GM18507 (cell line): ENCODE measurements around the gene ZNF594.
"Not testable (repeated sequence)": the region's sequence is repeated elsewhere in the genome, so short reads cannot be mapped to it uniquely, and the experiment has no call there.

Experiments used
- DNase-seq: peaks from one replicate; pipeline ENCODE4 v3.0.0; 2011; ENCODE audit warnings: low read depth; ENCODE audit not compliant: insufficient read length; ENCODE audit errors: extremely low spot score
- FAIRE-seq: peaks from 2 replicates; lab custom pipeline; 2011; peaks lifted over from hg19 to GRCh38; lab: Jason Lieb, UNC

The ZNF594 gene

DNA sequence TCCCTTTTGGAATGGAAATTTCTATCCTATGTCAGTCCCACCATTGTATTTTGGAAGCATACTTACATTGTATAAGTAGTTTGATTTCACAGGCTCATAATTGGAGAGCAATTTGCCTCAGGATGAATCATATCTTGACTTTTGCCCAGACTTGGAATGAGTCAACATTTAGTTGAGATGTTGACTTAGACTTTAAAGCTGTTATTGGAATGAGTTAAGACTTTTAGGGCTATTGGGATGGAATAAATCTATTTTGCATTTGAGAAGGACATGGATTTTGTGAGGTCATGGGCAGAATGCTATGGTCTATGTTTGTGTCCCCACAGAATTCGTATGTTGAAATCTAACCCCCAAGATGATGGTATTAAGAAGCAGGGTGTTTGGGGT lies 12.2 kb upstream of the ZNF594 start:
- no peak for DNase-seq
- no peak for FAIRE-seq

DNA sequence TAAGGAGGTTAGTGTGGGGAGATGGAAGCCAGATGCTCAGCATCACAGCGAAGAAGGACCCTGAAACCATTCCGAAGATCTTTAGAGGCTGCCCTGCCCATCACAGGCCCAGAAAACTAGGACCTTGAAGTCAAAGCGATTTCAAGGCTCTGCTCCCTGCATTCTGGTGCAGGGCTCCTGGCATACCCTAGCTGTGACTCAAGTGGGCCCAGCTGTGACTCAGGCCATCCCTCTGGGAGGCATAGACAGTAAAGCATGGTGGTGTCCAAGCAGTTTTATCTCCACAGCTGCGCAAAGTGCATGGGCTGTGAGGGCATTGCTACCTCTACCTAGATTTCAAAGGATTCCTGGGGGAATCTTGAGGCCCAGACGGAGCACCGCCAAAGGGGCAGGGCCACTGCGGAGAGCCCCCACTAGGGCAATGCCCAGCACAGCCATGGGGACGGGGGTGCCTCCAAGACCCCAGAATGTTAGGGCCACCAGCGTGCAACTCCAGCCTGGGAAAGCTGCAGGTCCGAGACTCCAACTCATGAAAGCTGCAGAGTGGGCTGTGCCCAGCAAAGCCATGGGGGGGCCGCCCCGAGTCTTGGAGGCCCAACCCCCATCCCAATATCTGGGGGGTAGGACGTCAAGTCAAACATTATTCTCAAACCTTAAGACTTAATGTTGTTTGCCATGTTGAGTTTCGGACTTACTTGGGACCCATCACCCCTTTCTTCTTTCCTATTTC lies 11.7 kb upstream of the ZNF594 start:
- FAIRE-seq (no peak), DNase-seq (no peak)

DNA sequence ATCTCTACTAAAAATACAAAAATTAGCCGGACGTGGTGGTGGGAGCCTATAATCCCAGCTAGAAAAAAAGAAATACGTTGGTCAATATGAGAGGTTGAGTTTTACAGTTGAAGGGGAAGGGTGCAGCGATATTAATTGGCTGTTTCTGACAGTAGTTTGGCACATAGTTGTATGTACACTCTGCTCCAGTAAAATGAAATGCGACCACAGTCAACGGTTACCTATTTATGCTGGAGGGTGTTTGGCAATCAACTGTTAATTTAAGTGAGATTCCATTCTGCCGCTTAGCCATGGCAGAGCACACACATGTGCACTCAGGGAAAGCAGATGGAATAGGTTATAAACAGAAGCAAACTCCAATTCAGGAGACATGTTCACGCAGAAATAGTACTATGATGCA lies 9.3 kb upstream of the ZNF594 start:
- no peak for FAIRE-seq
- no peak for DNase-seq

DNA sequence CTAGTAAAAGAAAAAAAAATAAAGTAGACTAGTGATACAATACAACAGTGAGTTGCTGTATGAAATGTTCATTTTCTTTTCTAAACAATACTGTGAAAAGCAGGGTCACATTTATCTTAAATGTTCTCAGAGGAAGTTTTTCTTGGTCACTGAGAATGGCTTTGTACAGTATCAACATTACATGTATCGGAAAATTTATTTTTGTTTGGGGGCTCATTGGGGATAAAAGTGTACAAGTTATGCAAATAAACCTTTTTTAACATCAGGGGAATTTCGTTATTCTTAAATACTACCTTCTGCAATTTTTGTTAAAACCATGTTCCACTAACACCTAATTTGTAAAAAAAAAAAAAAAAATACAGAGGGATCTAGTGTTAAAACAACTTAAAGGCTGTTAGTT lies 8.7 kb upstream of the ZNF594 start:
- DNase-seq (no peak), FAIRE-seq (no peak)

DNA sequence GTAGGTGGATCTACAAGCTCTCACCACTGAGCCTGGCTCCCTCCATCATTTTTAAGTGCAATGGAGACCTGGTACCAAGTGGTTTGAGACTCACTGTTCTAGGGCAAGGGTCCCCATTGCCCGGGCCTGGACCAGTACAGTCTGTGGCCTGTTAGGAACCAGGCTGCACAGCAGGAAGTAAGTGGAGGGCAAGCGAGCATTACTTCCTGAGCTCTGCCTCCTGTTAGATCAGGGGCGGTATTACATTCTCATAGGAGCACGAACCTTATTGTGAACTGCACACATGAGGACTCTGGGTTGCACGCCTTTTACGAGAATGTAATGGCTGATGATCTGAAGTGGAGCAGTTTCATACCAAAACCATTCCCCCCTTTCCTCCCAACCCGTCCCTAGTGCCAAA lies 6.8 kb upstream of the ZNF594 start:
- DNase-seq (no peak), FAIRE-seq (peak; percentile 81)

DNA sequence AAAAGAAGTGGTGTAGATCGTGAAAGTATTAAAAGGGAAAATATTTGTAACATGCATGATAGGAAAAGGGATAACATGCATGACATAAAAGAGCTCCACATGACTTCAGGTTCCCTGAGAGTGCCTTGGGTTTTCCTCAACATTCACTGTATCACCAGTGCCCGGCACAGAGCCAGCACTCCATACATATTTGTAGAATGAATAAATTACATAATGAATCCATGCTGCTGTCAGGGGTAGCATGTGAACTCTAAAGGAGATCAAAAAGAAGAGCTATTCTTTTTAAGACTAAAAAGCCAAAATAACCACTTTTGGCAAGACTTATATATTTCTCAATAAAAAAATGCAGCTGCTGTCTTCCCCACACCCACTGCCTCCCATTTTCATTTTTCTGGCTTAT lies 2.7 kb upstream of the ZNF594 start:
- DNase-seq, result no peak
- no peak for FAIRE-seq

DNA sequence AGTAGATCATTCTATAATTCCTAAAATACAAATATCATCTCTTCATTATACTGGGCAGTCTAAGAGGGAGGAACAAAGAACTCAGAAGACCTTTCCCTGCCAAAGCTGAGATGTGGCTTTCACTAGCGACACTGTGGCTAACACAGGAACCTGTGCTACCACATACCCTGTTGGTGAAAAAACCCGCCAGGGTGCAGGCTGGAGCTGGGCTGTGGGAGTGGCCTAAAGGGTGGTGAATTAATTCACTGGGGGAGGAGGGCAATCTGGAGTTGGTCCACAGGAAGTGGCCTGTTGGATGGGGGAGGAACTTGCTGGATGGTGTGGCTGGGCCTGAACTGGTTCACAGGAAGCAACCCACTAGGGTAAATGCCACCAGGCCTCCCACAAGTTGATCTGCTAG lies 7.4 kb downstream of the ZNF594 start:
- DNase-seq, result no peak
- no peak for FAIRE-seq

DNA sequence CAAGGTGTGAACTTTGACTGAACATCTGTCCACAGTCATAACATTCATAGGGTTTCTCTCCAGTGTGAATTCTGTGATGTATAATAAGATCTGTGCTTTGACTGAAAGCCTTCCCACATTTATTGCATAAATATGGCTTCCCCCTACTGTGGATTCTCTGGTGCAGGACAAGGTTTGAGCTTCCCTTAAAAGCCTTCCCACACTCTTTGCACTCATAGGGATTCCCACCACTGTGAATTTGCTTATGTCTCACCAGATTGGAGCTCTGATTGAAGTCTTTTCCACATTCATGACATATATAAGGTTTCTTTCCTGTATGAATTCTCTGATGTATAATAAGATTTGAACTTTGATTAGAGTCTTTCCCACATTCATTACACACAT lies 8.3 kb downstream of the ZNF594 start:
- DNase-seq (no peak), FAIRE-seq (no peak)

DNA sequence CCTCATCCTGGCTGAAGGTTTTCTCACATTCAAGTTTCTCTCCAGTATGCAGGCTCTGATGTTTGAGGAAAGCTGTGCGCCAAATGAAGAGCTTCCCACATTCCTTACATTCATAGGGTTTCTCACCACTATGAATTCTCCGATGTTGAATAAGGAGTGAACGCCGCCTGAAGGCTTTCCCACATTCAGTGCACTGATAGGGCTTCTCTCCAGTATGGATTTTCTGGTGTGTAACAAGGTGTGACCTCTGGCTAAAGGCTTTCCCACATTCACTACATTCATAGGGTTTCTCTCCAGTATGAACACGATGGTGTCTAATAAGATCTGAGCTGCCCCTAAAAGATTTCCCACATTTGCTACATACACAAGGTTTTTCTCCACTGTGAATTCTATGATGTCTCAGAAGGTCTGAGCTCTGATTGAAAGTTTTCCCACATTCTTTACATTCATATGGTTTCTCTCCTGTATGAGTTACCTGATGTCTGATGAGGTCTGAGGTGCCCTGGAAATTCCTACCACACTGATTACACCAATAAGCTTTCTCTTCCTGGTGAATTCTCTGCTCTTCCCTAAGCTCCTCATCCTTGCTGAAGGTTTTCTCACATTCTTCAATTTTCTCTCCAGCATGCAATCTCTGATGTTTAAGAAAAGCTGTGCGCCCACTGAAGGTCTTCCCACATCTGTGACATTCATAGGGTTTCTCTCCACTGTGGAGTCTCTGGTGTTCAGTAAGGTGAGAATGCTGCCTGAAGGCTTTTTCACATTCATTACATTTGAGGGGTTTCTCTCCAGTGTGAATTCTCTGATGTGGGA lies 8.9 kb downstream of the ZNF594 start:
- FAIRE-seq (no peak), DNase-seq (no peak)

DNA sequence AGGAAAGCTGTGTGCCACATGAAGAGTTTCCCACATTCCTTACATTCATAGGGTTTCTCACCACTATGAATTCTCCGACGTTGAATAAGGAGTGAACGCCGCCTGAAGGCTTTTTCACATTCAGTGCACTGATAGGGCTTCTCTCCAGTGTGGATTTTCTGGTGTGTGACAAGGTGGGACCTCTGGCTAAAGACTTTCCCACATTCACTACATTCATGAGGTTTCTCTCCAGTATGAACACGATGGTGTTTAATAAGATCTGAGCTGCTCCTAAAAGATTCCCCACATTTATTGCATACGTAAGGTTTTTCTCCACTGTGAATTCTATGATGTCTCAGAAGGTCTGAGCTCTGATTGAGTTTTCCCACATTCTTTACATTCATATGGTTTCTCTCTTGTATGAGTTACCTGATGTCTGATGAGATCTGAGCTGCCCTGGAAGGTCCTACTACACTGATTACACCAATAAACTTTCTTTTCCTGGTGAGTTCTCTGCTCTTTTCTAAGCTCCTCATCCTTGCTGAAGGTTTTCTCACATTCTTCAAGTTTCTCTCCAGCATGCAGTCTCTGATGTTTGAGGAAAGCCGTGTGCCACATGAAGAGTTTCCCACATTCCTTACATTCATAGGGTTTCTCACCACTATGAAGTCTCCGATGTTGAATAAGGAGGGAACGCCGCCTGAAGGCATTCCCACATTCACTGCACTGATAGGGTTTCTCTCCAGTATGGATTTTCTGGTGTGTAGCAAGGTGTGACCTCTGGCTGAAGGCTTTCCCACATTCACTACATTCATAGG lies 10.0 kb downstream of the ZNF594 start:
- no peak for FAIRE-seq
- DNase-seq, result no peak

DNA sequence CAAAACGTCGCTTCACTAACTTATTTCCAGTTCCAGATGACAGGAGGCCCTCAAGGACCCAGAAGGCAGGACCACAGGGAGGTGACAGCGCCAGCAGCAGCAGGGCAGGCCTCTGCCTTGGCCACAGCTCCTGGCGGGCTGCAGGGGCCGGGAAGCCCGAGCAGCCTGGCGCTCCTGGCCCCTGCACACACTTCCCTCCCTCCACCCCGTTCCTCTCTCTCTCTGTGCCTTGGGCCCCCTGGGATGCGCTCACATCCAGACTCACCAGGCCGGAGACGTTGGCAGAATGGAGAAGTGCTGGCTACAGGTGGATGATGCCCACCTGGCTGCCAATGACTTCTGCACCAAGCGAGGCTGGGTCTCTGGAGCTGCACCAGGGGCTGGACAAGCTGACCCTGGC lies 12.7 kb downstream of the ZNF594 start:
- no peak for FAIRE-seq
- no peak for DNase-seq

DNA sequence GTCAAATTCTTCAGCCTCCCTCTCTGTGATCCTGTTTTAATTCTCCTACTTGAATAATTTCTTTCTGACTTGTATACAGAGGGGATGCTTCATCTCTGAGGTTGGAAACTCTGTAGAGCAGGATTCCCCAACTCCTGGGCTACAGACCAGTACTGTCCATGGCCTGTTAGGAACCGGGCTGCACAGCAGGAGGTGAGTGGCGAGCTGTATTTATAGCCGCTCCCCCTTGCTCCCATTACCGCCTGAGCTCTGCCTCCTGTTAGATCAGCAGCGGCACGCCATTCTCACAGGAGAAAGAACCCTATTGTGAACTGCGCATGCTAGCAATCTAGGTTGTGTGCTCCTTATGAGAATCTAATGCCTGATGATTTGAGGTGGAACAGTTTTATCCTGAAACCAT lies 16.6 kb downstream of the ZNF594 start:
- FAIRE-seq, DNase-seq: not testable (repeated sequence)

DNA sequence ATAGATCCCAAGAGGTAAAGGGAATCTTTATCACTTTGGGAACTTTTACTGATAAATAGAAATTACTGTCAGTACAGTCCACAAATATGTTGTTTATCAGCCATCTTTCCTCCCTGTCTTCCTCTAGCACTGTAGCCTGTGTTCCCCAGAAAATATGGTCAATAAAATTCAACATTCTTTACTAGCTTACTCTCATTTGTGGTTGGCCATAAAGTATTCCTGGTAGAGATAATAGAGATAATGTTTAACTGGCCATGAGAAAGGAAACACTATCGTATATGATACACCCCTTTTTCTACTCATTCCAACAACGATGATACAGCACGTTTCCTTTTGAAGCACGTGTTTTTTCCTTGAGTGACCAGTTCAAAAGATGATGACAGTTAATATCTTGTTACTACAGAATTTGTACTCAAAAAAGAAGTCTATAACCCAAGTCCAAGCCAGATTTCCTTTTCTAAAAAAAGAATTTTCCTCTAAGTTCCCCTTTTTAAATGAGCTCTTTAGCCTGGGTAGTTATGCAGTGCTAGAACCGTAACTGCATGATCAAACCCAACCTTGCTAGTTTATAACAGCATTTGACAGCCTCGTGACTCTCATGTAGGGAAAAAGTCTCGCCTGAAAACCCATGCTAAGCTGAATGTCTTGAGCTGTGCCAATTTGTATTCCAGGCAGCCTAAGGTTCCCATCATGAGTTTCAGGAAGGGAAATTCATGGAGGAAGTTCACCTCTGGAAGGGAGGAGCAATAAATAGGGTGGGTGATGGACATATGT lies 25.7 kb downstream of the ZNF594 start:
- not testable (repeated sequence) for FAIRE-seq, DNase-seq

DNA sequence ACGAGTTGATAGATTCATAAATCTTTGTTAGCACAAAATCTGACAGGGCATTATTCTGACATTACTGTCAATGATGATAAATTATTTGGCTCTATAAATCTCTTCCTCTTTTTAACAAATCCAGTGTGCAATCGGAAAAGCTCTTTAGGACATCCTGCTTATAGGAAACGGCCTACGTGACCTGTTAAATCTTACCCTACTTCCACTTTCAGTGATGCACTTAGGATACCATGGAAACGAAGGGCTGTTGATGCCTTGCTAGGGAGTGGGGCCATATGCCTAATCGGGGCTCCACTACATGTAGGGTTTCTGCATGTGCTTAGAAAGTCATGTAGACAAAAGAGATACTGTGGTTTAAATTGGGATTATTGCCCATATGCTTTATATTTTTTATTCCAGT lies 27.2 kb downstream of the ZNF594 start:
- FAIRE-seq, result no peak
- no peak for DNase-seq

DNA sequence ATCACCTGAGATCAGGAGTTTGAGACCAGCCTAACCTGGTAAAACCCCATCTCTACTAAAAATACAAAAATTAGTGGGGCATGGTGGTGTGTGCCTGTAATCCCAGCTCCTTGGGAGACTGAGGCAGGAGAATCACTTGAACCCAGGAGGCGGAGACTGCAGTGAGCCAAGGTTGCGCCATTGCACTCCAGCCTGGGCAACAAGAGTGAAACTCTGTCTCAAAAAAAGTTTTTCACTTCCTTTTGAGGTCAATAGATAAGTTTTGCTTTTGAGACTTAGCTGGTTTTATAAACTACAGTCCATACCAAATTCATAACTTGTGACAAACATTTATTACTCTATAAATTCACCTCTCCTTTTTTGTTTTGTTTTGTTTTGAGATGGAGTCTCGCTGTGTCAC lies 29.9 kb downstream of the ZNF594 start:
- not testable (repeated sequence) for DNase-seq, FAIRE-seq

DNA sequence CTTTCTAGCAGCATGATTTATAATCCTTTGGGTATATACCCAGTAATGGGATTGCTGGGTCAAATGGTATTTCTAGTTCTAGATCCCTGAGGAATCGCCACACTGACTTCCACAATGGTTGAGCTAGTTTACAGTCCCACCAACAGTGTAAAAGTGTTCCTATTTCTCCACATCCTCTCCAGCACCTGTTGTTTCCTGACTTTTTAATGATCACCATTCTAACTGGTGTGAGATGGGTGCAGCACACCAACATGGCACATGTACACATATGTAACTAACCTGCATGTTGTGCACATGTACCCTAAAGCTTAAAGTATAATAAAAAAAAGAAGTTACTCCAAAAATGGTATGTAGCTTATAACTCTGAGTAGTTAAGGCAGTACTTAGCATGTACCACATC lies 31.0 kb downstream of the ZNF594 start:
- not testable (repeated sequence) for FAIRE-seq, DNase-seq

DNA sequence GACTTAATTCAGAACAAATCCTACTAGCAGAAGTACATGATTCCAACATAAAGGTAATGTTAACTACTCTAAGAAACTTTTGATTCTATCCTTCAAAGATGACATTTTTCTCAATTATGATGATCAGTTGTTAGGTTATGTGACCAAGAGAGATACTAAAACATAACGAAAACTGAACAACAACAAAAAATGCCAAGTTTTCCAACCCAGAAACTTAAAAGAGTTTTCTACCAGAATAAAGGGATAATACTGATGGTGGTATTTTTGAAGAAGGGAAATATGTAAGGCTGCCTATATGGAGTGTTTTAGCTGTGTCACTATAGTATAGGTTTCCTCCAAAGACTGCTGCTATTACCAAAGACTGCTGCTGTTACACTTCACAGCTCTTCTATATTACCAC lies 45.5 kb downstream of the ZNF594 start:
- FAIRE-seq, DNase-seq: not testable (repeated sequence)

DNA sequence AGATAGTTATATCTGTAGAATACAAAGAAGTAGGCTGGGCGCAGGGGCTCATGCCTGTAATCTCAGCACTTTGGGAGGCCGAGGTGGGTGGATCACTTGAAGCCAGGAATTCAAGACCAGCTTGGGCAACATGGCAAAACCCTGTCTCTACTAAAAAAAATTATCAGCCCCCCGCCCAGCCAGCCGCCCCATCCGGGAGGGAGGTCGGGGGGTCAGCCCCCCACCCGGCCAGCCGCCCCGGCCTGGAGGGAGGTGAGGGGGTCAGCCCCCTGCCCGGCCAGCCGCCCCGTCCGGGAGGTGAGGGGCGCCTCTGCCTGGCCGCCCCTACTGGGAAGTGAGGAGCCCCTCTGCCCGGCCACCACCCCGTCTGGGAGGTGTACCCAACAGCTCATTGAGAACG lies 48.8 kb downstream of the ZNF594 start:
- FAIRE-seq, DNase-seq: not testable (repeated sequence)

DNA sequence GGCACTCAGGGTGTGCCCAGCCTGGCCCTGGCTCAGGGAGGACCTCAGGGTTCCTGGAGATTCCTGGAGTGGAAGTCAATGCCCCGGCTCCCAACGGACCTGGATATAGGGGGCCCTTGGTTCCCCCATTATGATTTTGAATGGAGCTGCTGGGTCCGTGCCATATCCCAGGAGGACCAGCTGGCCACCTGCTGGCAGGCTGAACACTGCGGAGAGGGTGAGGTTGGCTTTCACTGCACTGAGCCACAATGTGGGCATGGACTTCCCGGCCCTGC lies 52.3 kb downstream of the ZNF594 start:
- FAIRE-seq, result no peak
- no peak for DNase-seq
